Transverse colon (tissue), 4 donors: ENCODE results near the gene PTGFRN. TPM values are rescaled to one million over a fixed set of nuclear protein-coding genes. Genes with fewer than 3 reads are reported as not detected.

Experiments
- DNase-seq: peaks from one replicate; pipeline ENCODE4 v3.0.0-alpha.2; 2019
- H3K27ac ChIP-seq, 4 donors: fragments of 200-600 bp; sonication (generic); 2 replicates each; pipeline ENCODE4 v1.5.1; 2016 to 2018; ENCODE audit warnings: inconsistent platforms in 4 of 4
- H3K27me3 ChIP-seq: fragments of 200-600 bp; sonication (generic); 2 replicates; pipeline ENCODE4 v1.5.1; 2017; ENCODE audit warnings: inconsistent platforms
- H3K36me3 ChIP-seq, 4 donors: fragments of 200-600 bp; sonication (generic); 2 replicates each; pipeline ENCODE4 v1.5.1; 2017 to 2019; ENCODE audit warnings: inconsistent platforms in 4 of 4
- H3K4me1 ChIP-seq, 4 donors: fragments of 200-600 bp; sonication (generic); 2 replicates each; pipeline ENCODE4 v1.5.1; 2017 to 2020; ENCODE audit warnings: inconsistent platforms in 4 of 4
- H3K4me3 ChIP-seq, 4 donors: fragments of 200-600 bp; sonication (generic); 1 replicate in 1 of 4; 2 replicates in 3 of 4; pipeline versions ENCODE4 v1.5.1 to v1.6.1; 2017 to 2019; ENCODE audit warnings: inconsistent platforms in 4 of 4
- H3K9me3 ChIP-seq, 2 donors: fragments of 200-600 bp; sonication (generic); 2 replicates each; pipeline ENCODE4 v1.5.1; 2017 to 2019; ENCODE audit warnings: inconsistent platforms in 2 of 2
- EP300 ChIP-seq: sonication (generic); formaldehyde crosslinking; IDR thresholded peaks from one replicate; pipeline ENCODE4 v1.6.1; 2017; ENCODE audit warnings: antibody characterized with exemption, low read depth
- POLR2A ChIP-seq: fragments of 450-650 bp; IDR thresholded peaks from one replicate; pipeline ENCODE4 v1.6.1; 2016; ENCODE audit warnings: antibody characterized with exemption, mild to moderate bottlenecking, moderate library complexity
- POLR2AphosphoS5 ChIP-seq, 3 donors: sonication (generic); formaldehyde crosslinking; IDR thresholded peaks; one replicate each; pipeline ENCODE4 v1.6.1; 2016; ENCODE audit warnings: antibody characterized with exemption in 3 of 3
- WGBS, 2 donors: methylation state at CpG; one replicate each; pipeline ENCODE4 v1.1.5; 2018; ENCODE audit warnings: low coverage in 1 of 2; 5-methylcytosine and 5-hydroxymethylcytosine counted together
- in situ Hi-C, 4 donors: fragments of 200-750 bp; cut with MboI; loops; one replicate each; pipeline versions ENCODE4 v1.15.0 to v1.15.1; 2017; ENCODE audit warnings: low sequenced_read_pairs in 3 of 4, low pct_ligation_motif_present in 1 of 4, low pct_unique_long_range_greater_than_20kb in 1 of 4
- intact Hi-C: fragments of 100-400 bp; cut with DNase I; formaldehyde crosslinking; loops from one replicate; pipeline ENCODE4 v1.15.1; 2023; ENCODE audit warnings: low total_unique reads
- total RNA-seq, 4 donors: library from RNA; depleted of rRNA; stranded (reverse); fragments of >200 nt; gene quantifications; one replicate each; pipeline ENCODE4 v1.1.0, GENCODE V29; 2016
- TF ChIP-seq, protein P1 (sequence below), 5 experiments: fragments of 200-600 bp in 3 of 5; fragments of 450-650 bp in 2 of 5; sonication (generic) in 3 of 5; IDR thresholded peaks; 1 replicate in 2 of 5; 2 replicates in 3 of 5; pipeline ENCODE4 v1.5.1; 2016 to 2017; ENCODE audit warnings: antibody characterized with exemption in 5 of 5, inconsistent platforms in 3 of 5, mild to moderate bottlenecking in 2 of 5, moderate library complexity in 1 of 5

Gene PTGFRN
- total RNA-seq, 4 donors from 2014 or later, result 39.6 to 98.9 (median 73.9) TPM

DNA sequence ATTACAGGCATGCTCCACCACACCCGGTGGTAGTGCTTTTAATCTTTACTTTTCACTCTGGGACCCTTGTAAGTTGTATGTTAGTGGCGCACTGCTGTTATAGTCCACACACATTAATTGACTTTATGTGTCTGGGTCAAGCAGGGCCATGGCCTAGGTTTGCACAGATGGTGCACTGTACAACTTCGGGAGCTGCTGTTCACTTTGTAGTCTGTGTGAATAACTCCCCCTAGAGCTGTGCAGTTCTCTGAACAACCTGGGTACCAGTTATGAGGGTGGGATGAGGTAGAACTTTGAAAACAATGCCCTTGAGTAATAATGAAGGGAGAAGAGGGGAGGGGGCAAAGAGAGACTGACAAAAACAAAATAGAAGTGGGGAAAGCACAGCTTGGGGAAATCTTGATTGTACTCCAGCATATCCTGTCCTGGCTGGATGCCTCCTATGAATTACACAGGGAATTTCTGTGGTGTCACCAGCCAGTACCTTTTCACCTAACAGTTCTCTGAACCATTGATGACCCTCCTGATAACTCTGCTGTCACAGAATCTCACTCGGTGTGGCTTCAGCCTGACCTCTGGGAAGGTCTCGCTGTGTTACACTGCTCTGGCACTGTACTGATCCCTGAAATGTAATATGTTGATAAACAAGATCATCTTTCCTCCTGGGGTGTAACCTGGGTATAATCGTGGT is 2.2 kb downstream of the PTGFRN start:
- no peak for DNase-seq
- H3K4me3 ChIP-seq, result peak overlapping the region in 3 of 4 donors; percentile 71 to 89 (median 79)
- in situ Hi-C loops, result no loop called here
- WGBS, 2 donors, result 68 to 90% methylated on average over 2 to 6 of the region's 6 CpGs
- TF ChIP-seq, protein P1, sequence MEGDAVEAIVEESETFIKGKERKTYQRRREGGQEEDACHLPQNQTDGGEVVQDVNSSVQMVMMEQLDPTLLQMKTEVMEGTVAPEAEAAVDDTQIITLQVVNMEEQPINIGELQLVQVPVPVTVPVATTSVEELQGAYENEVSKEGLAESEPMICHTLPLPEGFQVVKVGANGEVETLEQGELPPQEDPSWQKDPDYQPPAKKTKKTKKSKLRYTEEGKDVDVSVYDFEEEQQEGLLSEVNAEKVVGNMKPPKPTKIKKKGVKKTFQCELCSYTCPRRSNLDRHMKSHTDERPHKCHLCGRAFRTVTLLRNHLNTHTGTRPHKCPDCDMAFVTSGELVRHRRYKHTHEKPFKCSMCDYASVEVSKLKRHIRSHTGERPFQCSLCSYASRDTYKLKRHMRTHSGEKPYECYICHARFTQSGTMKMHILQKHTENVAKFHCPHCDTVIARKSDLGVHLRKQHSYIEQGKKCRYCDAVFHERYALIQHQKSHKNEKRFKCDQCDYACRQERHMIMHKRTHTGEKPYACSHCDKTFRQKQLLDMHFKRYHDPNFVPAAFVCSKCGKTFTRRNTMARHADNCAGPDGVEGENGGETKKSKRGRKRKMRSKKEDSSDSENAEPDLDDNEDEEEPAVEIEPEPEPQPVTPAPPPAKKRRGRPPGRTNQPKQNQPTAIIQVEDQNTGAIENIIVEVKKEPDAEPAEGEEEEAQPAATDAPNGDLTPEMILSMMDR (IDR thresholded peaks at IDR 0.05), result no peak
- no peak for TF ChIP-seq POLR2A
- TF ChIP-seq POLR2AphosphoS5 (IDR thresholded peaks at IDR 0.05), result no peak
- TF ChIP-seq EP300, result no peak
- no peaks in the 10 kb centered on the region for H3K36me3 ChIP-seq
- peaks cover 20 to 58% (median 50%) of the 10 kb centered on the region in 4 donors for H3K4me1 ChIP-seq
- peak overlapping the region; percentile 83 to 94 (median 92) for H3K27ac ChIP-seq
- H3K27me3 ChIP-seq, result no peaks in the 10 kb centered on the region
- no peaks in the 10 kb centered on the region for H3K9me3 ChIP-seq
- intact Hi-C loops, result loop anchor here (5.0 kb wide), 1 partner anchor 40 kb away; no protein-coding TSS in a partner anchor

DNA sequence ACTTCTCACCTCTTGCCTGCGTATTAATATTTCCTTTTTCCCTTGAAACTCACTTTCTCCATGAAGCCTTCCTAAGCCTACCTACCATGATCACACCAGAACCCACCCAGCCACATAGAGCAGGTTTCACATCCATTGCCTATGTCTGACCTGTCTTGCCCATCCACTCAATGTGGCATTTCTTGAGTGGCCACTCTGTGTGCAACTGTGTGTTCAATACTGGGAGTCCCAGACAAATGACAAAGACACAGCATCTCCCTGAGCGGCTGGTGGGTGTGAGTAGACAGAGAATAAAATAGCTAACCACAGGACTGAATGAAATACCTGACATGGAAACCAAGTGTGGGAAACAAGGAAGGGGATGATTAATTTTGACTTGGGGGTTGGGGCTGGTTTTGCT is 3.1 kb downstream of the PTGFRN start:
- Histone ChIP-seq H3K9me3 (no peaks in the 10 kb centered on the region), H3K27ac (peak overlapping the region in 2 of 4 donors; percentile 92 to 94), H3K27me3 (no peaks in the 10 kb centered on the region), H3K4me3 (no peak overlapping the region), H3K36me3 (no peaks in the 10 kb centered on the region), H3K4me1 (peaks cover 25 to 67% (median 57%) of the 10 kb centered on the region in 4 donors)
- no peak for TF ChIP-seq POLR2AphosphoS5 (IDR thresholded peaks at IDR 0.05)
- no peak for TF ChIP-seq POLR2A
- TF ChIP-seq, protein P1 (IDR thresholded peaks at IDR 0.05), result no peak
- TF ChIP-seq EP300, result no peak
- in situ Hi-C loops (no loop called here), intact Hi-C loops (loop anchor here (5.0 kb wide), 1 partner anchor 39 kb away; no protein-coding TSS in a partner anchor)
- no peak for DNase-seq
- WGBS, 2 donors, result 90 to 98% methylated on average over 2 of the region's 2 CpGs

DNA sequence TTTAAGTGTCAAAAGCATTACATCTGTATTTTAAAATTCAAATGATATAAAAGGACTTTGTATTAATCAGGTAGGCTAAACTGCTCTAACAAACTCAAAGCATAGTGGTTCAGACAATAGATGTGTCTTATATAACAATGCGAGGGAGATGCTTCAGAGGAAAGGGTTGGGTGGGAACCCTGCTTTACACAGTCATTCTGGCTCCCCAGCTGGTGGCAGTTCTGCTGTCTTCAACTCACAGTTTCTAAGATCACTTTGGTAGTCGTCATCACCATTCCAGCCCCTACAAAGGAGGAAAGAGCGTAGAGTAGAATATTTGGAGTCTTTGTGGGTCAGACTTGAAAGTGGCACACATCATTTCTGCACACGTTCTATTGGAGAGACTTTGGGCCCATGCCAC is 4.2 kb downstream of the PTGFRN start:
- H3K27ac ChIP-seq, result peak overlapping the region; percentile 76 to 94 (median 80)
- intact Hi-C loops (loop anchor here (5.0 kb wide), 1 partner anchor 38 kb away; no protein-coding TSS in a partner anchor), in situ Hi-C loops (no loop called here)
- no peaks in the 10 kb centered on the region for H3K36me3 ChIP-seq
- TF ChIP-seq POLR2AphosphoS5 (IDR thresholded peaks at IDR 0.05) (no peak), POLR2A (no peak), EP300 (no peak)
- TF ChIP-seq, protein P1 (IDR thresholded peaks at IDR 0.05), result no peak
- H3K27me3 ChIP-seq, result no peaks in the 10 kb centered on the region
- no peak overlapping the region for H3K4me3 ChIP-seq
- no peak for DNase-seq
- H3K9me3 ChIP-seq, result no peaks in the 10 kb centered on the region
- H3K4me1 ChIP-seq, result peaks cover 25 to 77% (median 59%) of the 10 kb centered on the region in 4 donors
- WGBS, 2 donors, result 73 to 95% methylated on average over 3 to 4 of the region's 4 CpGs

DNA sequence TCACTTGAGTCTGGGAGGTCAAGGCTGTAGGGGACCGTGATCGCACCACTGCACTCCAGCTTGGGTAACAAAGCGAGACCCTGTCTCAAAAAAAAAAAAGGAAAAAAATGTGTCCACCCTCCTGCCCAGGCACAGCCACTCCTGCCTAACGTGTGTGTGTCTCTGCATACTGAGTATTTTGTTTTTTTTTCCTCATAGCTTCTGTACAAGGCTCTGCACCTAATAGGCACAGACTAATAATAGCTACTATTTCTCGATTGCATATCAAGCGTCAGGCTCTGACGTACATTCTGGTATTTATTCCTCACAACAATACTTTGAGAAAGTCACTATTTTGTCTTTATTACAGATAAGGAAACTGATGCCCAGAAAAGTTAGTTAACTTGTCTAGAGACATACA is 5.0 kb downstream of the PTGFRN start:
- in situ Hi-C loops, result no loop called here

More for the DNA sequence above, 5.0 kb downstream of the PTGFRN start:
- Histone ChIP-seq H3K9me3 (no peaks in the 10 kb centered on the region), H3K27me3 (no peaks in the 10 kb centered on the region), H3K36me3 (no peaks in the 10 kb centered on the region), H3K4me1 (peaks cover 24 to 77% (median 59%) of the 10 kb centered on the region in 4 donors), H3K27ac (peak overlapping the region; percentile 76 to 94 (median 80)), H3K4me3 (peak overlapping the region in 1 of 4 donors; percentile 27)
- DNase-seq, result no peak
- TF ChIP-seq, protein P1 (IDR thresholded peaks at IDR 0.05), result no peak
- TF ChIP-seq EP300, result peak; percentile 21
- TF ChIP-seq POLR2AphosphoS5 (IDR thresholded peaks at IDR 0.05), result no peak
- WGBS, 2 donors, result 61 to 72% methylated on average over 7 of the region's 7 CpGs
- intact Hi-C loops, result loop anchor here (5.0 kb wide), 2 partner anchors 38 to 73 kb away; no protein-coding TSS in a partner anchor
